ENCODE results near the gene MYO1G.
A peak's percentile ranks its signal among the peaks of the same experiment; 100 is the strongest.

MYO1G gene

DNA sequence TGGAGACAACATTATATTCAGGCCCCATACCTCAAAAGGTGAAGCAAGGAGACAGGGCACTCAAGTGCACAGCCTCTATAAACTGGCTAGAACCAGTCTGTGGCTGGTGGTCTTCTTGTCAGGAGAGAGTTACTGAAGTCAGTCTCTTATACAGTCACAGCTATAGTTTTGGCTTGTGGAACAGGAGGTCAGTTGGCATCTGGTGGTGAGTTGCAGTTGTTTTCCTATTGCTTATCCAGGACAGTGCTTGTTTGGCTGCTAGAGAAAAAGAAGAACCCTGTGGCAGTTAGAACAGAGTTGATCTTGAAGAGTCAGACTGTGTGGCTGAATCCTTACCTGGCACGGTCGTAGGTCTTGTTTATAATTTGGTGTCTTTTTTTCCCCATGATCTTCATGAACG lies 38.4 kb upstream of the MYO1G start:
- DNase-seq (ENCODE audit: insufficient read length, low spot score): no peak
- TF ChIP-seq TAF1 (IDR thresholded peaks at IDR 0.05; ENCODE audit: low read depth, low read length) (no peak), SPI1 (IDR thresholded peaks at IDR 0.05; ENCODE audit: low read depth, low read length) (no peak), POLR2A (IDR thresholded peaks at IDR 0.05; ENCODE audit: low read depth, low read length) (no peak), POLR2AphosphoS5 (IDR thresholded peaks at IDR 0.05; ENCODE audit: low read depth, low read length) (no peak), PAX5 (IDR thresholded peaks at IDR 0.05; ENCODE audit: insufficient read depth, low read length, severe bottlenecking) (no peak), POU2F2 (IDR thresholded peaks at IDR 0.05; ENCODE audit: low read depth, low read length) (no peak)
- no peak for FAIRE-seq

DNA sequence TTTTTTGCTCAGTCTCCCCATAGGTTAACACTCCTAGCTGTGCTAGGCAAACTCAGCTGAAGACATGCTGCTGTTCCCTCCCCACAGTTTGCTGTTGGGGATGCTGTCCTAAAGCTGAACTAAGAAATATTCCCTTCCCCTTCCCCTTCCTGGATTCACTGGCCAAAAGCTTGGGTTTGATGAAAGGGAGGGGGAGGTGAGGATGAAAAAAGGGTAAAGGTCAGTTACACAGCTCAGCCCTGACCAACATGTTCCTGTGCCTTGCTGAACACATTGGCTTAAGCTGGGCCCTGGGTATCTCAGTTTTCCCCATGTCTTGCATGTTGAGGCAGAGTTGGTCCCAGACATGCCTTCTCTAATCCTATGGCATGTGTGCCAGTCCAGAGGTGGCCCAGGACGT lies 36.5 kb upstream of the MYO1G start:
- no peak for DNase-seq (ENCODE audit: insufficient read length, low spot score)
- TF ChIP-seq SPI1 (IDR thresholded peaks at IDR 0.05; ENCODE audit: low read depth, low read length): no peak
- TF ChIP-seq PAX5 (IDR thresholded peaks at IDR 0.05; ENCODE audit: insufficient read depth, low read length, severe bottlenecking): no peak
- no peak for FAIRE-seq

GRCh38 chr7:45013465-45013967 lies 34.7 kb upstream of the MYO1G start:
- DNase-seq (ENCODE audit: insufficient read length, low spot score): no peak
- no peak for FAIRE-seq
- TF ChIP-seq TAF1 (IDR thresholded peaks at IDR 0.05; ENCODE audit: low read depth, low read length) (no peak), SPI1 (IDR thresholded peaks at IDR 0.05; ENCODE audit: low read depth, low read length) (no peak), POLR2AphosphoS5 (IDR thresholded peaks at IDR 0.05; ENCODE audit: low read depth, low read length) (no peak), PAX5 (IDR thresholded peaks at IDR 0.05; ENCODE audit: insufficient read depth, low read length, severe bottlenecking) (no peak), POU2F2 (IDR thresholded peaks at IDR 0.05; ENCODE audit: low read depth, low read length) (no peak), POLR2A (IDR thresholded peaks at IDR 0.05; ENCODE audit: low read depth, low read length) (no peak)

DNA sequence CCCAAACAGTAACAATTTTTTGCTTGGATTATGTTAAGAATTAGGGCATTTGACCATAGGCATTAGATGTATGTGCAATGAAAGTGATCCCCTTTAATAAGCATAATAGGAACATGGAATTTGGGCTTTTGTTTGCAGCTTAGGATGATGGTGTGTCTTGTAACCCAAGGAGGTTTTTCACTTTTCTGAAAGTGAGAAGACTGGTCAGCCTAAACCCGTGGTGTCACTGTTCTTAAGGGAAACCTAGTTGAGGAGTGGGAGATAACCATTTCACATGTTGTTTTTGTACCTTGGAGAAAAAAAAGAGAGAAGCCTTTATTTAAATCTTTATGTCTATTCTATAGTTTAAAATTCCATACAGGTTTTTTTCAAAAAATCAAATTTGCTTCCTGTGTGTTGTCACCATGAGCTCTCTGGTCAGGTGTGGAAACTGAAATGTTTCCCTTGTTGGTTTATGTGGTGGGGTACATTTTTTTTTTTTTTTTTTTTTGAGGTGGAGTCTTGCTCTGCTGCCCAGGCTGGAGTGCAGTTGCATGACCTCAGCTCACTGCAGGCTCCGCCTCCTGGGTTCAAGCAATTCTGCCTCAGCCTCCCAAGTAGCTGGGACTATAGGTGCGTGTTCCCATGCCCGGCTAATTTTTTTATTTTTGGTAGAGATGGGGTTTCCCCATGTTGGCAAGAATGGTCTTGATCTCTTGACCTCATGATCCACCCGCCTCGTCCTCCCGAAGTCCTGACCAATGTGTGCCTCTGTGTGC lies 28.9 kb upstream of the MYO1G start:
- FAIRE-seq: no peak
- no peak for DNase-seq (ENCODE audit: insufficient read length, low spot score)
- no peak for TF ChIP-seq POU2F2 (IDR thresholded peaks at IDR 0.05; ENCODE audit: low read depth, low read length)
- no peak for TF ChIP-seq TAF1 (IDR thresholded peaks at IDR 0.05; ENCODE audit: low read depth, low read length)
- no peak for TF ChIP-seq POLR2A (IDR thresholded peaks at IDR 0.05; ENCODE audit: low read depth, low read length)
- TF ChIP-seq POLR2AphosphoS5 (IDR thresholded peaks at IDR 0.05; ENCODE audit: low read depth, low read length): no peak
- TF ChIP-seq SPI1 (IDR thresholded peaks at IDR 0.05; ENCODE audit: low read depth, low read length): no peak
- no peak for TF ChIP-seq PAX5 (IDR thresholded peaks at IDR 0.05; ENCODE audit: insufficient read depth, low read length, severe bottlenecking)

DNA sequence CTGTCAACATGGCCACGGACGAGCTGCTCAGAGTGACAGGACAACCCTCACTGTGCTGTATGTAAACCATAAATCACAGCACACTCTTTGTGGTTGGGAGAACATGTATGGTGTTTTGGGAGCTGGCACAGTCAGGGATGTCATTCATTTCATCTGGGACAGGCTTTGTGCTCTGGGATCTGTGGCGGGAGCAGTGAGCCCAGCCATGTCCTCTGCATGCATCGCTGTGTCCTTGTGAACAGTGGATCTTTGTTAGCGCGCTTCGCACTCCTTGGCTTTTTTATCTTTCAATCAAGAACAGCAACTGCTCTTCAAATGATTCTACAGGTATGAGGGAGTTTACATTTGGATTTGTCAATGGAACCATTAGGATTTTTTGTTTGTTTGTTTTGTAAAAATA lies 28.3 kb upstream of the MYO1G start:
- FAIRE-seq: peak; percentile 66
- TF ChIP-seq SPI1 (IDR thresholded peaks at IDR 0.05; ENCODE audit: low read depth, low read length) (no peak), PAX5 (IDR thresholded peaks at IDR 0.05; ENCODE audit: insufficient read depth, low read length, severe bottlenecking) (no peak), POLR2AphosphoS5 (IDR thresholded peaks at IDR 0.05; ENCODE audit: low read depth, low read length) (no peak), POU2F2 (IDR thresholded peaks at IDR 0.05; ENCODE audit: low read depth, low read length) (no peak), TAF1 (IDR thresholded peaks at IDR 0.05; ENCODE audit: low read depth, low read length) (no peak), POLR2A (IDR thresholded peaks at IDR 0.05; ENCODE audit: low read depth, low read length) (no peak)
- no peak for DNase-seq (ENCODE audit: insufficient read length, low spot score)

- FAIRE-seq: peak; percentile 50
- TF ChIP-seq POLR2AphosphoS5 (IDR thresholded peaks at IDR 0.05; ENCODE audit: low read depth, low read length) (no peak), POU2F2 (IDR thresholded peaks at IDR 0.05; ENCODE audit: low read depth, low read length) (no peak), PAX5 (IDR thresholded peaks at IDR 0.05; ENCODE audit: insufficient read depth, low read length, severe bottlenecking) (no peak)
- DNase-seq (ENCODE audit: insufficient read length, low spot score): no peak
Observed at GRCh38 chr7:45003789-45004188, 25.0 kb upstream of the MYO1G start.

DNA sequence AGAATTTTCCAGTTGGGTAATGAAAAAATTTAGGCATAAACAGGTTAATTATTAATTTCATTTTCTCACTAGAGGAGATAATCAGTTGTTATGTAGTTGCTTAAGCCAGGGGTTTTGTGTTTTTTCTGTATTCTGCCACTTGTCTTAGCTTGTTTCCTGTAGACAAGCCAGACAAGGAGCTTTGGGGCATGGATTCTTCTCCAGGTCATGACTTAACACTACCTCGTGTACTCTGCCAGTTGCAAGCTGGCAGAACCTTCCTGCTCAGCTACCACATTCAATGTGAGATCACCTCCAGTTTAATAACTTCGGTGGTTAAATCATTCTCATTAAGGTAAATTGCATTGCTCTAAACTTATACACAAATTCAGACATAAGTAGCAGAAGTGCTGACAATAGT lies 23.0 kb upstream of the MYO1G start:
- FAIRE-seq (no peak), DNase-seq (ENCODE audit: insufficient read length, low spot score) (no peak)
- no peak for TF ChIP-seq TAF1 (IDR thresholded peaks at IDR 0.05; ENCODE audit: low read depth, low read length)
- no peak for TF ChIP-seq PAX5 (IDR thresholded peaks at IDR 0.05; ENCODE audit: insufficient read depth, low read length, severe bottlenecking)
- no peak for TF ChIP-seq POU2F2 (IDR thresholded peaks at IDR 0.05; ENCODE audit: low read depth, low read length)

GRCh38 chr7:45001138-45001694 lies 22.4 kb upstream of the MYO1G start:
- no peak for TF ChIP-seq PAX5 (IDR thresholded peaks at IDR 0.05; ENCODE audit: insufficient read depth, low read length, severe bottlenecking)
- peak; percentile 71 for TF ChIP-seq POLR2A (IDR thresholded peaks at IDR 0.05; ENCODE audit: low read depth, low read length)
- TF ChIP-seq POLR2AphosphoS5 (IDR thresholded peaks at IDR 0.05; ENCODE audit: low read depth, low read length): peak; percentile 46; the same call in 1 of the 2 replicates
- peak; percentile 79; the same call in 1 of the 2 replicates for TF ChIP-seq POU2F2 (IDR thresholded peaks at IDR 0.05; ENCODE audit: low read depth, low read length)
- TF ChIP-seq SPI1 (IDR thresholded peaks at IDR 0.05; ENCODE audit: low read depth, low read length): 0 out of 2 replicates have a peak, but pooled peaks have one; percentile 3
- TF ChIP-seq TAF1 (IDR thresholded peaks at IDR 0.05; ENCODE audit: low read depth, low read length): 0 out of 2 replicates have a peak, but pooled peaks have one; percentile 21
- DNase-seq (ENCODE audit: insufficient read length, low spot score) (no peak), FAIRE-seq (peak; percentile 93)

GRCh38 chr7:45000093-45001032 lies 21.5 kb upstream of the MYO1G start, which contains the start of gene CCM2:
Gene CCM2 (plus strand): TSS chr7:45000201. CDS start chr7:45000334, 133 bp downstream.
- peak; percentile 69 for TF ChIP-seq SPI1 (IDR thresholded peaks at IDR 0.05; ENCODE audit: low read depth, low read length)
- TF ChIP-seq POLR2AphosphoS5 (IDR thresholded peaks at IDR 0.05; ENCODE audit: low read depth, low read length): no peak
- no peak for TF ChIP-seq POLR2A (IDR thresholded peaks at IDR 0.05; ENCODE audit: low read depth, low read length)
- TF ChIP-seq TAF1 (IDR thresholded peaks at IDR 0.05; ENCODE audit: low read depth, low read length): no peak
- no peak for TF ChIP-seq PAX5 (IDR thresholded peaks at IDR 0.05; ENCODE audit: insufficient read depth, low read length, severe bottlenecking)
- TF ChIP-seq POU2F2 (IDR thresholded peaks at IDR 0.05; ENCODE audit: low read depth, low read length): no peak
- FAIRE-seq (no peak), DNase-seq (ENCODE audit: insufficient read length, low spot score) (no peak)
